Measurements from ENCODE around the gene C6orf132. TPM values are rescaled to one million over a fixed set of nuclear protein-coding genes. Genes with fewer than 3 reads are reported as not detected.

C6orf132 gene
- total RNA-seq, 1 experiment from 2014 or later = 48.4 TPM

DNA sequence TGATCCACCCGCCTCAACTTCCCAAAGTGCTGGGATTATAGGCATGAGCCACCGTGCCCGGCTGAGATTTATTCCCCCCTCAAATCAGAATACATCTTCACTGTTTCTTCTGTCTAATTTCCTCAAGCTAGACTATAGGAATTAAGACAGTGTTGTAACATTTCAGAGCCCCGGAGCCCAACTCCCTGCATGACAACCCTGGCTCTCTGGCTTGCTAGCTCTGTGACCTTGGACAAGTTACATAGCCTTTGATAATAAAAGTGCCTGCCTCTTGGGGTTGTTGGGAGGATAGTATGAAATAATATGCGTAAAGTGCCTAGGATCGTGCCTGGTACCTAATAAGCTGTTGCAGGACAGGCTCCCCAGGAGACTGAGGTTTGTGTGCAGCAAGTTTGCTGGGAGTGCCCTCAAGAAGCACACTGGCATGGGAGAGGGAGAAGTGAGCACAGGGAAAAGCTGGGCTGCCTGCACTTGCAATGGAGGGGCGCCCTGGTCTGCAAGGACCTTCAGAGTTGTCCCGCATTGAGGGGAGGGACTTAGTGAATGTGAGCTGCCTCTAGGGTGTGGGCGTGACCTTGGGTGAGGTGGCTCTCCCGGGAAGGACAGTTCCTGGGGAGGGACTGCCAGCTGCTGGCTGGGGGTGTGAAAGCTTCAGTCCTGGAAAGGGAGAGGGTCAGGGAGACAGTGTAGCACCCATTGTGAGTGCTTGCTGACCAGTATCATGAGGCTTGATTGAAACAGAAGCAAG lies 48.7 kb downstream of the C6orf132 start:
- Histone ChIP-seq H2AK5ac (ENCODE audit: insufficient read length, low read length) (no peak overlapping the region), H3K18ac (ENCODE audit: insufficient read length, low read depth, low read length) (no peak overlapping the region), H3K27me3 (ENCODE audit: insufficient read depth, low read length) (no peaks in the 10 kb centered on the region; the same call in 1 of the 2 replicates), H3K9me3 (ENCODE audit: control insufficient read depth, low read depth, low read length) (no peaks in the 10 kb centered on the region), H2BK15ac (ENCODE audit: low read depth, low read length) (no peak overlapping the region), H4K20me1 (ENCODE audit: control insufficient read depth, insufficient read depth, insufficient read length) (no peaks in the 10 kb centered on the region), H4K91ac (ENCODE audit: insufficient read length, low read depth, low read length) (no peak overlapping the region), H3K4me2 (ENCODE audit: insufficient read depth, insufficient read length, low read length) (no peak overlapping the region), H2BK5ac (ENCODE audit: insufficient read length, low read length) (no peak overlapping the region), H3K23ac (ENCODE audit: insufficient read length, low read depth, low read length) (no peak overlapping the region), H3K23me2 (ENCODE audit: insufficient read length, low read depth, low read length, poor library complexity, severe bottlenecking) (no peaks in the 10 kb centered on the region), H4K5ac (ENCODE audit: insufficient read length, low read depth, low read length) (no peak overlapping the region), H3K56ac (ENCODE audit: insufficient read length, low read depth, low read length) (no peak overlapping the region), H3K4me1 (ENCODE audit: insufficient read depth, low read length) (no peaks in the 10 kb centered on the region; the same call in 1 of the 2 replicates), H2BK120ac (ENCODE audit: low read depth, low read length, poor library complexity, severe bottlenecking) (no peak overlapping the region), H3K4ac (ENCODE audit: low read depth, low read length) (no peak overlapping the region), H3K27ac (ENCODE audit: insufficient read length, low read depth, low read length) (no peak overlapping the region), H2AFZ (ENCODE audit: low read length) (no peak overlapping the region), H3K9ac (ENCODE audit: extremely low read depth, insufficient read length, low read length) (no peak overlapping the region), H4K8ac (replicated peaks; ENCODE audit: insufficient read length, low read depth, low read length) (no peak overlapping the region), H3K14ac (ENCODE audit: insufficient read depth, low read length) (no peak overlapping the region; the same call in 1 of the 2 replicates), H3T11ph (ENCODE audit: low read length) (no peak overlapping the region), H3K79me2 (ENCODE audit: insufficient read depth, low read length) (no peaks in the 10 kb centered on the region), H2BK20ac (ENCODE audit: low read depth, low read length, poor library complexity, severe bottlenecking) (no peak overlapping the region), H3K79me1 (ENCODE audit: insufficient read depth, low read depth, low read length, poor library complexity, severe bottlenecking) (no peaks in the 10 kb centered on the region), H2BK12ac (ENCODE audit: insufficient read length, low read depth, low read length) (no peak overlapping the region)
- Mint-ChIP-seq H3K4me1 (peaks cover 10 to 27% of the 10 kb centered on the region in 2 experiments), H3K4me3 (no peak overlapping the region; a peak in 1 of 5 replicates), H3K27me3 (ENCODE audit: low read depth) (peaks cover 84% of the 10 kb centered on the region), H3K9me3 (no peaks in the 10 kb centered on the region), H3K27ac (no peak overlapping the region; a peak in 1 of 7 replicates), H3K36me3 (ENCODE audit: insufficient read depth in 1 of 3, low read depth in 3 of 3) (no peaks in the 10 kb centered on the region)
- peak; percentile 76 for DNase-seq
- TF ChIP-seq, protein P1, sequence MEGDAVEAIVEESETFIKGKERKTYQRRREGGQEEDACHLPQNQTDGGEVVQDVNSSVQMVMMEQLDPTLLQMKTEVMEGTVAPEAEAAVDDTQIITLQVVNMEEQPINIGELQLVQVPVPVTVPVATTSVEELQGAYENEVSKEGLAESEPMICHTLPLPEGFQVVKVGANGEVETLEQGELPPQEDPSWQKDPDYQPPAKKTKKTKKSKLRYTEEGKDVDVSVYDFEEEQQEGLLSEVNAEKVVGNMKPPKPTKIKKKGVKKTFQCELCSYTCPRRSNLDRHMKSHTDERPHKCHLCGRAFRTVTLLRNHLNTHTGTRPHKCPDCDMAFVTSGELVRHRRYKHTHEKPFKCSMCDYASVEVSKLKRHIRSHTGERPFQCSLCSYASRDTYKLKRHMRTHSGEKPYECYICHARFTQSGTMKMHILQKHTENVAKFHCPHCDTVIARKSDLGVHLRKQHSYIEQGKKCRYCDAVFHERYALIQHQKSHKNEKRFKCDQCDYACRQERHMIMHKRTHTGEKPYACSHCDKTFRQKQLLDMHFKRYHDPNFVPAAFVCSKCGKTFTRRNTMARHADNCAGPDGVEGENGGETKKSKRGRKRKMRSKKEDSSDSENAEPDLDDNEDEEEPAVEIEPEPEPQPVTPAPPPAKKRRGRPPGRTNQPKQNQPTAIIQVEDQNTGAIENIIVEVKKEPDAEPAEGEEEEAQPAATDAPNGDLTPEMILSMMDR (conservative IDR thresholded peaks at IDR 0.05) = no peak
- WGBS (ENCODE audit: extremely low coverage, insufficient read length, low lambda C conversion rate) = no CpG with 5 or more reads among the region's 10 CpGs
